ENCODE data around the gene KIDINS220. TPM values are rescaled to one million over a fixed set of nuclear protein-coding genes. Genes with fewer than 3 reads are reported as not detected.

KIDINS220 gene
- total and polyA plus RNA-seq, 2 of the 13 experiments (the other 11 are each of a cell fraction or from before 2014, with no cell fraction given) = 25.2 to 32.3 TPM

DNA sequence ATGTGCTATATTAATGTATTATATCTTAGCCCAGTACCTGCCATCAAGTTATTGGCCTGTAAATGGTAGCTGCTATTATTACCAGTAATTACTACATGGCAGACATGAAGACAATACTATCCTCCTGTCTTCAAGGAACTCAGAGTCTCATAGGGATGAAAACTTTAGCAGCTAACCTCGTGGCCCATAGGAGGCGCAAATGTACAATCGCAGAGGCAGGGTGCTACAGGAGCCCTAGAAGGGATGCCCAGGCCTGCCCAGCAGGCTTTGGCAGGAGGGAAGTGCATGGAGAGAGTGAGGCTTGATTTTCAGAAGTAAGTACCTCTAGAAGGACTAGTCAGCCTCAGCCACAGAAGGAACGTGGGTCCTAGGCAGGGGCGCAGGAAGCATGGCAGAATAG is 44.7 kb upstream of the KIDINS220 start:
- BruUV-seq (replicated peaks) = no TSS peak

More for the DNA sequence above, 44.7 kb upstream of the KIDINS220 start:
- intact Hi-C loops (cut with micrococcal nuclease; ENCODE audit: unreplicated experiment) = no loop called here
- Histone ChIP-seq H3K36me3 (replicated peaks in 1 of 2; ENCODE audit: control insufficient read depth in 1 of 2, insufficient read depth in 2 of 2, low read length in 2 of 2) (no peaks in the 10 kb centered on the region), H3K9me3 (ENCODE audit: low read length) (no peaks in the 10 kb centered on the region), H4K20me1 (ENCODE audit: insufficient read depth, low read length) (no peaks in the 10 kb centered on the region), H3K79me2 (ENCODE audit: insufficient read depth, low read length) (no peaks in the 10 kb centered on the region), H3K4me1 (ENCODE audit: insufficient read depth, low read length) (no peaks in the 10 kb centered on the region), H3K4me2 (ENCODE audit: low read depth, low read length) (no peak overlapping the region), H3K4me3 (replicated peaks in 1 of 3; ENCODE audit: insufficient read depth in 1 of 3, low read depth in 2 of 3, low read length in 3 of 3) (no peak overlapping the region), H3K27me3 (ENCODE audit: control insufficient read depth in 1 of 2, insufficient read depth in 2 of 2, low read length in 2 of 2) (peaks cover 1 to 12% of the 10 kb centered on the region in 2 experiments; a peak in 1 of 5 replicates), H2AFZ (ENCODE audit: low read length) (no peak overlapping the region), H3K9ac (ENCODE audit: insufficient read depth, low read depth, low read length) (no peak overlapping the region), H3K27ac (ENCODE audit: extremely low read length, insufficient read depth, low read length) (no peak overlapping the region)
- 24% methylated on average over 5 of the region's 5 CpGs for WGBS (ENCODE audit: low lambda C conversion rate)
- ATAC-seq (peak; percentile 92), FAIRE-seq (peak; percentile 56), DNase-seq (ENCODE audit: low spot score) (peak; percentile 43)
- TF ChIP-seq XRCC5 (optimal IDR thresholded peaks at IDR 0.05; ENCODE audit: low read length) = peak; percentile 16
- TF ChIP-seq CTCF (CRISPR knock-in tag; IDR thresholded peaks at IDR 0.05) = peak; percentile 80
- peak; percentile 36; the same call in 1 of the 2 replicates for TF ChIP-seq RAD21 (CRISPR knock-in tag; IDR thresholded peaks at IDR 0.05)
- TF ChIP-seq, protein P1, sequence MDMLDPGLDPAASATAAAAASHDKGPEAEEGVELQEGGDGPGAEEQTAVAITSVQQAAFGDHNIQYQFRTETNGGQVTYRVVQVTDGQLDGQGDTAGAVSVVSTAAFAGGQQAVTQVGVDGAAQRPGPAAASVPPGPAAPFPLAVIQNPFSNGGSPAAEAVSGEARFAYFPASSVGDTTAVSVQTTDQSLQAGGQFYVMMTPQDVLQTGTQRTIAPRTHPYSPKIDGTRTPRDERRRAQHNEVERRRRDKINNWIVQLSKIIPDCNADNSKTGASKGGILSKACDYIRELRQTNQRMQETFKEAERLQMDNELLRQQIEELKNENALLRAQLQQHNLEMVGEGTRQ (IDR thresholded peaks at IDR 0.05; ENCODE audit: low read depth, low read length) = no peak
- TF ChIP-seq, protein P1 (CRISPR knock-in tag; IDR thresholded peaks at IDR 0.05; ENCODE audit: borderline replicate concordance) = no peak
- TF ChIP-seq, protein P2, sequence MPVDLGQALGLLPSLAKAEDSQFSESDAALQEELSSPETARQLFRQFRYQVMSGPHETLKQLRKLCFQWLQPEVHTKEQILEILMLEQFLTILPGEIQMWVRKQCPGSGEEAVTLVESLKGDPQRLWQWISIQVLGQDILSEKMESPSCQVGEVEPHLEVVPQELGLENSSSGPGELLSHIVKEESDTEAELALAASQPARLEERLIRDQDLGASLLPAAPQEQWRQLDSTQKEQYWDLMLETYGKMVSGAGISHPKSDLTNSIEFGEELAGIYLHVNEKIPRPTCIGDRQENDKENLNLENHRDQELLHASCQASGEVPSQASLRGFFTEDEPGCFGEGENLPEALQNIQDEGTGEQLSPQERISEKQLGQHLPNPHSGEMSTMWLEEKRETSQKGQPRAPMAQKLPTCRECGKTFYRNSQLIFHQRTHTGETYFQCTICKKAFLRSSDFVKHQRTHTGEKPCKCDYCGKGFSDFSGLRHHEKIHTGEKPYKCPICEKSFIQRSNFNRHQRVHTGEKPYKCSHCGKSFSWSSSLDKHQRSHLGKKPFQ (CRISPR knock-in tag; IDR thresholded peaks at IDR 0.05; ENCODE audit: insufficient replicate concordance) = no peak
- peak; percentile 79 for TF ChIP-seq STAG1 (CRISPR knock-in tag; IDR thresholded peaks at IDR 0.05)
- no peak for TF ChIP-seq ZNF878 (CRISPR knock-in tag; IDR thresholded peaks at IDR 0.05)
- TF ChIP-seq SMC3 (IDR thresholded peaks at IDR 0.05; ENCODE audit: low read length) = peak; percentile 33; the same call in 1 of the 2 replicates
- POLR2A ChIA-PET = no interaction called here
- in situ Hi-C loops (cut with HindIII; ENCODE audit: extremely low pct_ligation_motif_present, low pct_unique_long_range_greater_than_20kb) = no loop called here
- CTCF ChIA-PET (ENCODE audit: low intra/inter-chr PET ratio, low total read pairs) = interaction anchor here (1.2 kb wide), 1 partner anchor 22 kb away, joined by 4 read pairs; no protein-coding TSS in a partner anchor

Measured in HepG2 (cell line).